HG02938 (cell line): Measurements from ENCODE around the gene ADAMTS17.
"Not testable (repeated sequence)": the region's sequence is repeated elsewhere in the genome, so short reads cannot be mapped to it uniquely, and the experiment has no call there.

Source experiments
- ATAC-seq: cut with Tn5 transposase; IDR thresholded peaks from one replicate; pipeline ENCODE4 v1.9.1; 2021; ENCODE audit warnings: mild to moderate bottlenecking, moderate library complexity; ENCODE audit not compliant: unreplicated experiment

ADAMTS17 gene

DNA sequence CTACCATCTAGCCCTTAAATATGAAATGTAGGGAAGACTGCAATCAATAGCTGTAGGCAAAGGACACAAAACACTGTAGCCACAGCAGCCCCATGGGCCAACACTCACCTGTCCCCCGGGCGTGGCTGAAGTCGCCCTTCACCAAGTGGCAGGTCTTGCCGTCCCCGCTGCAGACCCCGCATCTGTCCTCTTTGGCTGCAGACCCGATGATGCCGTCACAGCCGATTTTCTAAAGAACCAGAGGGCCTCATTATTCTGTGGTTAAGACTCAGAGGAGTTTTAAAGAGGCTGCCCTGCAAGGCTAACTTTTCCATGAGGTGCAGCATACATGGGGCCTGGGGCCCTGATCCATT, 245.6 kb downstream of the ADAMTS17 start:
- no peak for ATAC-seq

DNA sequence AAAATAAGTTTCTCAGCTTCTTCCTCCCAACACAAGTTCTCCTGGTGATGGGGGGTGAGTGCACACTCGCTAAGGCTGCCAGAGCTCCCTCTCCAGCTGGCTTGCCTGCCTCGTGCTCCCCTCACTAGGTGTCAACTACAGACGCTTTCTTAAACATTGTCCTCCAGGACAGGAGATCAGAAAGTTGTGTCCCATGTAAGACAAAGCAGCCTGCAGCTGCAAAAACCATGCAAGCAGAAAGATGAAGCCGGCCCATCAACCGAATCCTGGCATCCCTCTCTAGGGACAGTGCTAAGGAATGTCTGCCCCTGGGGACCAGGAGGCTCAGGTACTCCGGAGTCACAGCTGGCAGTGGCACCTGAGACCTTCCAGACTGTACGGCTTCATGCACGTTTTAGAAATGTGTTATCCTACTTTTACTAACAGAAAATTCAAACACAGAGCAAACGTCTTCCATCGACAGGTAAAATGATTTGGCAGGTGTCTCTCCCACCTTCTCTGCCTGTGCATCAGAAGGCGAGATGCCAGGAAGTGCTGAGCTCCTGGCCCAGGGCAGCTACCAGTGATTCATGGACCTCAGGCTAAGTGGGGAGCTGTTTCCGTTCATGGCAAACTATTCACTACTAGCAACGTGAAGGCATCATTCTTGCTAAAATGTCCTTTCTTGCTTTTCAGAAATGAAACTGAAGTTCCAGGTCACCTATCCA, 246.1 kb downstream of the ADAMTS17 start:
- no peak for ATAC-seq

DNA sequence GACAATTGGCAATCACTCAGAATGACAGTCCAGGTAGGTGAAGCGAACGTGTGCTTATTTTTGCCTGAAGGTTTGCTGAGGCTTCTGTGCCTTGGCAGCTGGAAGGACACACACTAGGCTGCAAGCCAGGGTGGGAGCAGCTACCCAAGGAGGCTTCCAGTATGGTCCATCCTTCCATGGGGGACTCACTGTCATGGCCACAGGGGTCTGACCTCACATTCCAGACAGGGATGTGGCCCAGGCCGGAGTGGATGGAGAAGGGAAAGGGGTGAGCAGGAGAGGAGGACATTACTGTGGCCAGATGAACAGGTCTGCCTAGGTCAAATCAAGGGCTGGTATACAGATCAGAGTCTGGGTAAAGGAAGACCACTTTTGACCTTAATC, 247.7 kb downstream of the ADAMTS17 start:
- no peak for ATAC-seq

DNA sequence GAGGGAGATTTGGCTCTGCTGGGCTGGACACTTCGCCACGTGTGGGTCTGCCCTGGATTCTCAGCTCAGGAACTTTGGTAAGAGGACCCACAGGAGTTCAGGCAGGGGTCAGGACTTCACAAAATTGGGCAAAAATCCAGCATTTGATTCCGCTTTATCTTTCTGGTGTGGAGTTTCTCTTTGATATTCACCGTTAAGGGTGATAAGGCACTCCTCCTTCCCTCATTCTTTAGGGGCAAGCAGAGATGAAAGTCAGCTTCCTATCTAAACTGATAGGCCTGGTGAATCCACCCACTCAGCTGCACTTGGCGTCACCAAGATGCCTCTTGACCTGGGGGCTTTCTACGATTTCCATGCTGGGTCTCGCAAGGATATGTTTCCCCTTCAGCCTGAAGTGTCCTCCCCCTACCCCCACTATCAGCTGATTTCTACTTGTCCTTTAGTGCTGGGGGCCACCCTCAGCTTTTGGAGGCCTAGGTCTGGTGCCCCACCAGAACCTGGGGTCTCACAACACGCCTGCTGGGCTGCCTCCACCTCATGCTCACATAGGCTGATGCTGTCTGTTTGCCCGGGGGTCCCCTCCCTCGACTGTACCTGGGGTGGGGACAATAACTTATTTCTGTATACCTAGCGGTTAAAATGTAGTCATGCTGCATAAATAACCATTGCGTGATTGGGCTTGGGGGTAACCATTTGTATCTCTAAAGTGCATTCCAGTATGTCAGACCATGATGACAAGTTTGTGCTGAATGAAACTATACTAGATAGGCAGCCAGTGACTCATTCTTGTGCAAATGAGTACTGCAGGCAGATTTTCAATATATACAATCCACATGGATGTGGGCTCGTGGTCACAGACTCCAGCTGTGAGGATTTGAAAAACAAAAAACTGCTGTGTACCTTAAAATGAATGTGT, 248.3 kb downstream of the ADAMTS17 start:
- ATAC-seq: no peak

DNA sequence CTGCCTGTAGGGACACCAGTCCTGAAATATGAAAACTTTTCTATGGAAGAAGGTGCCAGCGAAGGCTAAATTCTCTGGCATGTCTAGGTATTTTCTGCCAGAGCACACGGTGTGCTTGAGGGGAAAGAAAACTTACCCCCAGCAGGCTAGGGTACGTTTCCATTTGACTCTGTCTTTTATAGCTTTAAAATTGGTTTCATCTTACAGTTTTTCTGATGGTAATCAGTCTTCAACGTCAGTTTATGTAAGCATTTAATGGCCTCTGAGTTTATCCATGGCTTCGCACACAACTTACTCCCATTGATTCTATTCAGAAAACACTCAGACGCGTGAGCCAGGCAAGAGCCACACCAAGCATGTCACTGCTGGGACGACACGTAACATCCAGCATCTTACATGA, 249.7 kb downstream of the ADAMTS17 start:
- no peak for ATAC-seq

DNA sequence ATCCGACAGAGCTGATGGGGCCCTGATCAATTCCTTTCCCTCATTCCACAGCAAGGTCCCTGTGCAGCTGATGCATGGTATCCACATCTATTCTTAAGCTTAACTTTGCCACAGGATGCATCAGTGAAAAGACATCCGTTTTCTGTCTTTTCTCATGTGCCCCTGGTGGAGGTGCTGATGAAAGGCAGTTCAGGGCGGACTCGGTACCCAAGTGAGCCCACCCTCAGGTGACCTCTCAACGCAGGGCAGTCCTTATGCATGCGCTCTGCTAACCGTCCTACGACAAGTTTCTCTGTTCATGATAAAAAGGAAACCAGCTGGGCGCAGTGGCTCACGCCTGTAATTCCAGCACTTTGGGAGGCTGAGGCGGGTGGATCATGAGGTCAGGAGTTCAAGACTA, 251.4 kb downstream of the ADAMTS17 start:
- ATAC-seq: no peak

DNA sequence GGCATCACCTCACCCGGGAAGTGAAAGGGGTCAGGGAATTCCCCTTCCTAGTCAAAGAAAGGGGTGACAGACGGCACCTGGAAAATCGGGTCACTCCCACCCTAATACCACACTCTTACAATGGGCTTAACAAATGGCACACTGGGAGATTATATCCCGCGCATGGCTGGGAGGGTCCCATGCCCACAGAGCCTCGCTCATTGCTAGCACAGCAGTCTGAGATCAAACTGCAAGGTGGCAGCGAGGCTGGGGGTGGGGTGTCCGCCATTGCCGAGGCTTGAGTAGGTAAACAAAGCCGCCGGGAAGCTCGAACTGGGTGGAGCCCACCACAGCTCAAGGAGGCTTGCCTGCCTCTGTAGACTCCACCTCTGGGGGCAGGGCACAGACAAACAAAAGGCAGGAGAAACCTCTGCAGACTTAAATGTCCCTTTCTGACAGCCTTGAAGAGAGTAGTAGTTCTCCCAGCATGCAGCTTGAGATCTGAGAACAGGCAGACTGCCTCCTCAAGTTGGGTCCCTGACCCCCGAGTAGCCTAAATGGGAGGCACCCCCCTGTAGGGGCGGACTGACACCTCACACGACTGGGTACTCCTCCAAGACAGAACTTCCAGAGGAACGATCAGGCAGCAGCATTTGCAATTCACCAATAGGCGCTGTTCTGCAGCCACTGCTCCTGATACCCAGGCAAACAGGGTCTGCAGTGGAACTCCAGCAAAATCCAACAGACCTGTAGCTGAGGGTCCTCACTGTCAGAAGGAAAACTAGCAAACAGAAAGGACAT, 257.5 kb downstream of the ADAMTS17 start:
- not testable (repeated sequence) for ATAC-seq

DNA sequence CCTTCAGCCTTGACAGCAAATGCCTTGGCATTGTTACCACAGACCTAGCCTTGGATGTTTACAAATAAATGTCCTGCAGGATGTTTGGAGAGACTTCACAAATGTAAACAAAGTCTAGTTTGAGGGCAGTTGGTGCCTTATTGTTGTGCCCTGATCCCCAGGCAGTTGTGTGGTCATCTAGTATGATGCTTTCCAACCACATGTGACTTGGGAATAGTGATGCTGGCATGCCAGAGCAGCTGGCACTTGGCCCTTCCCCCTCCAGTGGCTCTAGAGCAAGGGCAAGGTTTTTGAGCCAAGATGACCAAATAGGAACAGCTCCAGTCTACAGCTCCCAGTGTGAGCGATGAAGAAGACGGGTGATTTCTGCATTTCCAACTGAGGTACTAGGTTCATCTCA, 258.2 kb downstream of the ADAMTS17 start:
- no peak for ATAC-seq

DNA sequence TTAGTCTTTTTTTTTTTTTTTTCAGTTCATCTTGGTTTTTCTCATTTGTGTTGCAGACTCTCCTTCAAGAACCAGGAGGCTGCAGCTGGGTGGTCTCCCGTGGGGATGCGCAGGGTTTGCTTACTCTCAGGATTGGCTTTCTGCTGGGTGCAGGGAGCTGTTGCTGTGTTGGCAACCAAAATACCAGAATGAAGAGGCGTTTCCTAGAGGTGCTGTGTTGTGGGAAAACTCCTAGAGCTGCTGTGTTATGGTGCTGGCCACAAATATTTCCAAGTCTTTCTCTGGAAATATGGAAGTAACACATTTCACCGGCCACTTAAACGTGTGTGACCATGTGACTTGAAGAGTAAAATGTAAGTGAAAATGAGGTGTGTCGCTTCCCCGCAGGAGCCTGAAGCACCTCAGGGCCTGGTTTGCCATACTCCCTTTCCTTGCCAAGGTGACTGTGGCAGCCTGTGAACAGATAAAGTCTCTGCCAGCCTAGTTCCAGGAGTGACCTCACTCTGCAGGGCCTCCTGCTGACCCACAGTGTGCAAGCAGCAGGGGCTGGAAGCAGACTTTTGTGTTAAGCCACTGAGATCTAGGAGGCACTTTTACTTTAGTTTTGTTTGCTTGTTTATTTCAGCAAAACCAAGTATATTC, 258.9 kb downstream of the ADAMTS17 start:
- no peak for ATAC-seq

DNA sequence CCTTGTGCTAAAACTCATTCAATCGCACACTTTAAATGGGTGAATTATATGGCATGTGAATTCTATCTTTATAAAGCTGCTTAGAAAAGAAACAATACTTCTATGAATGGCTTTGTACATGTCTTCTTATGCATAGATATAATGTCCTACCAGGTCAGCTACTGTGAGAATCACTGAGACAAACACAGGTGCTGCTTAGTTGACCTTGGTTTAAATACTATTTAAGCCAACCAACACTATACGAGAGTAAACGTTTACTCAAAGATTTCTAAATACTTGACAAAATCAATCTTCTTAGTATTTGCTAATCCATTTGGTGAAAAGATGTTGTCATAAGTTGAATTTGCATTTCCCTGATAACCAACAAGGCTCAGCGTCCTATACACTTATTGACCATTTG, 260.3 kb downstream of the ADAMTS17 start:
- no peak for ATAC-seq

DNA sequence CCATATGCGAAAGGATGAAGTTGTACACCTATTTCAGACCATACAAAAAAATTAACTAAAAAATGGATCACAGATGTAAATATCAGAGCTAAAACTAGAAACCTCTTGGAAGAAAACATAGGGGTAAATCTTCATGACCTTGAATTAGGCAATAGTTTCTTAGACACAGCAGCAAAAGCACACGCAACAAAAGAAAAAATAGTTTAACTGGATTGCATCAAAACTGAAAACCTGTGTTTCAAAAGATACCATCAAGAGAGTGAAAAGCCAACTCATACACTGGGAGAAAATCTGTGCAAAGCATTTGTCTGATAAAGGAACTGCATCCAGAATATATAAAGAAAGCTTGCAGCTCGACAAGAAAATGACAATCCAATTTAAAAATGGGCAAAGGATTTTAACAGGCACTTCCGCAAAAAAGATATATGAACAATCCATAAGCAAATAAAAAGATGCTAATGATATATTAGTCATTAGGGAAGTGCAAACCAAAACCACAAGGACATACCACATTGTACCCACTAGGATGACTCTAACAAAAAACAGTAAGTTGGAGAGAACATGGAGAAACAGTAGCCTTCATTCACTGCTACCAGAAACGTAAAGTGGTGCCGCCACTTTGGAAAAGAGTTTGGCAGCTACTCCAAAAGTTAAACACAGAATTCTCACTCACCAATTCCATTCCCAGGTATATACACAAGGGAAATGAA, 263.1 kb downstream of the ADAMTS17 start:
- ATAC-seq: no peak

DNA sequence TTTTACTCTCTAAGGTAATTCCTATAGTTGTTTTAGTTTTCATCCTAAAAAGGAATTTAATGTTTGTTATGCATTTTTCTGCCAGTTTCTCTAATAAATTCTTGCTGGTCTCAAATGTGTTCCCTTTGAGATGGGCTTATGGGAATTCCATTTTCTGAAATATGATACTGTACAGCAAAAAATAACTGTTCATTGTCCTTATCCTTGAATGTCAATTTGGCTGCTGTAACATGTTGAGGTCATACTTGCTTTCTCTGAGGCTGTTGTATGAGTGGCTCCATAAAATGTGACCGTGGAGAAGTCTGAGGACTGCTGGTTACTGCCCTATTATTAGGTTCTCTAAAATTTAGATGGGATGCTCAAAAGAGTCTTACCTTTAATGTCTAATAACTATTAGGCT, 266.5 kb downstream of the ADAMTS17 start:
- ATAC-seq: no peak

DNA sequence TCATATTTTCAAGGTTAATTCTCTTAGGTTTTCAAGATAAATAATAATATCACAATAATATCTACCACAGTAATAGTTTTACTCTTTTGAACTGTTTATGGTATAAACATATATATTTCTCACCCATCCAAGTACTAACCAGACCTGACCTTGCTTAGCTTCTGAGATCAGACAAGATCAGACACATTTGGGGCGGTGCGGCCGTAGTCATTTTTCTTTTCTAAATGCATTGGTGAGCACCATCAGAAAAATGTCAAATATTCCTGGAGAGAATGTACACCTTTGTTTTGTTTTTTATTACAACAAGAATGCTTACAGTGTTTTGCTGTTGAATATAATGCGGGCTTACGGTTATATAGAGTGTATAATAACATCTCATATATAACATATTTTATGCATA, 267.8 kb downstream of the ADAMTS17 start:
- ATAC-seq: no peak

DNA sequence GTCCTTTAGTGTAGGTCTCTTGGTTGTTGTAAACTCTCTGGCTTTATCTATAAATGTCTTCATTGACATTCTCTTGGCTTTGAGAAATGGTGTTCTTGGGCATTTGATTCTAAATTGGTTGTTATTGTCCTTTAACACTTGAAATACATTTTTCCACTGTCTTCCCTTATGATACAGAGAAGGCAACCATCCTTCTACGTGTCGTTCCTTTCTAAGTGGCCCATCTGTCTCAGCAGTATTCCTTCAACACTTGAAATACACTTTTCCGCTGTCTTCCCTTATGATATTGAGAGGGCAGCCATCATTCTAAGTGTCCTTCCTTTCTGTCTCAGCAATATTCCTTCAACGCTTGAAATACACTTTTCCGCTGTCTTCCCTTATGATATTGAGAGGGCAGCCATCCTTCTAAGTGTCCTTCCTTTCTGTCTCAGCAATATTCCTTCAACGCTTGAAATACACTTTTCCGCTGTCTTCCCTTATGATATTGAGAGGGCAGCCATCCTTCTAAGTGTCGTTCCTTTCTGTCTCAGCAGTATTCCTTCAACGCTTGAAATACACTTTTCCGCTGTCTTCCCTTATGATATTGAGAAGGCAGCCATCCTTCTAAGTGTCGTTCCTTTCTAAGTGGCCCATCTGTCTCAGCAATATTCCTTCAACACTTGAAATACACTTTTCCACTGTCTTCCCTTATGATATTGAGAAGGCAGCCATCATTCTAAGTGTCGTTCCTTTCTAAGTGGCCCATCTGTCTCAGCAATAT, 275.1 kb downstream of the ADAMTS17 start:
- not testable (repeated sequence) for ATAC-seq

DNA sequence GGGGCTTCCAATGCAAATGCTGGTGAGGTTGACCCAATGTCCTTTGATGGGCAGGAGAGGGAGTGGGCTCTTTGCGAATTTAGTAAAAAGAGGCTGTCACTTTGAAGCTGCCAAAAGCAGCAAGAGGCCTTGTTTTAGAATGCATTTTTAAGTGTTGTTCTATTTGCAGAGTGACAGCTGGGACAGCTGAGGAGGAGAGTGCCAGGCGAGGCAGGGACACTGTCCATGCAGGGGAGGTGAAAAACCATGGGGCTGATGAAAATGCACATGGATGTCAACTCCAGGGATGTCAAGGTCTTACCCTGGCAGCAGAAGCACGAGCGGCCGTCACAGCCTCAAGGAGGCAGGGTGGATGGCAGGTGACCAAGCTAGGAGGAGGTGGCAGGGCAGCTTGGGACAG, 279.8 kb downstream of the ADAMTS17 start:
- ATAC-seq: no peak

DNA sequence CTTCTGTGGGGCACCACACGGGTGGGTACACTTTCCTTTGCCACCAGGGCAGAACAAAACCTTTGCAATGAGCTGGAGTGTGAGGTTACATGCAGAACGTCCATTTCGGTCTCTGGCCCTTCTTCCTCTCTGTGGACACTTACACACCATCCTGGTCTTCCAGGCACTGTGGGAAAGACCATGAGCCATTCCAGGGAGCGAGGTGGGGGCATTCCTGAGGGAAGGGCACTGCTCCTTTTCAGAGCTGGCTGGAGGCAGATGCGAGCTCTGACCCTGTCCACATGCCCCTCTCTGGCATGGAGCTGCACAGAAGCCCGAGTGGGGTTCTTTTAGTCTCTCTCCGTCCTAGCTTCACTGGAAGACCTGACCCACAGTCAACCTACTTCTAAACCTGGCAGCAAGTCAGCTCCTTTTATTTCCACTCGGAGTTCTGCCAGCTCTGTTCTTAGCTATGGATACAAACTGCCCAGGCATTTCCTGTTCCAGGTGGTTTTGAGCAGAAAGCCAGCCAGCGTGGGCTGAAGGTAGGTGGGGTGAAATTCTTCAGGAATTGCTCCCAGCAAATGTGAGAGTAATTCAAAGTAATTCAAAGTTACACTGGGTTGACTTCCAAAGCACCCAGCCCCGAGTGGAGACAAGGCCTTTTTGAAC, 281.4 kb downstream of the ADAMTS17 start:
- no peak for ATAC-seq

DNA sequence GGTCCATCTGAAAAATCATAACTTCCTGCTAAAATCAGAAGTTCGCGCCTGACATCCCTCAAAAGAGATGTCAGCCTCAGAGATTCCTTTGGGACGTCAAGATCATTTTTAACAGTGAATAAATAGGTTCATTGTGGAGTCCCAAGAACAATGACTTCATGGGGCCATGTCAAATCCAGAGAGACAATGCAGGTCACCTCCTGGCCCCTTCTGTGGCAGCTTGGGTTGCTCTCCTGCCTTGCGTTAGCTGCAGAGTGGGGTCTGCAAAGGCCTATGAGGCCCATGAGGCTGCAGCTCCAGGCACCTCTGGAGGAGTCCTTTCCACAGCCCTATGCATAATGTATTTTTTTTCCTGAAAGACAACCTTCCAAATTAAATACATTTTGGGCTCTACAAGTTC, 282.3 kb downstream of the ADAMTS17 start:
- ATAC-seq: no peak

DNA sequence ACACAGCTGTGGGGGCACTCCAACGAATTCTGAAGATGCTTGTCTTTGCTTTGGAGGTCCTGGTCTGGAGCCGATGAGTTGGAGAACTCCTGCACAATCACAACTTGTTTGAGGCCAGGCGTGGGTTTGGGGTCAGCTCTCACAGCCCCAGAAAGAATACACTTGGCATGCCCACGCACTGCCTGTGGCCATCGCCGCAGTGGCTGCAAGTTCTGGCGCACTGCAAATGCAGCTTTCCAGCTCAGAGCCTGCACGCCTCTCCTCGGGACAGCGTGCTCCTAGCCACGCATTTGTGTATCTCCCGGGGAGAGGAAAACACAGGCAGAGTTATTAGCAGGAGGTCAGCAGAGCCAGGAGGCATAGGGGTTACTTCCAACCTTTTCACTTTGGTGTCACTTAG, 282.7 kb downstream of the ADAMTS17 start:
- no peak for ATAC-seq

DNA sequence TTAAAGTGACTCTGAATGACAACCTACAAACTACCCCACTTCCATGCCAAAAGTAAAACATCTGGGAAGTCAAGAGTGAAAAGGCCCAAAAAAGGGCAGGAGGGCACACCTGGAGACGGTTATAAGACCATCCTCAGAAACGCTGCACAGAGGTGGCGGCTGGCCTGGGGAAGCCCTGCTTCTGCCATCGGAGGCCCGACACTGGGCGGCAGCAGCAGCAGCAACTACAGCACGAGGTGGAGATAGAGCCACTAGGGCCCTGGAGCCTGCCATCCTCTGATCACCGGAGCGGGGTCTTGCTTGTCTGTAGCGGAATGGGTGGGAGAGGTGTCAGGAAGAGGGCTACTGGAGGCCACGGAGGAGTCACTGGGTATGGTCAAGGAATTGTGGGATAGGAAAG, 283.3 kb downstream of the ADAMTS17 start:
- ATAC-seq: no peak
